Left kidney (tissue), 2 donors: Measurements from ENCODE around the gene LAMC3. TPM values are rescaled to one million over a fixed set of nuclear protein-coding genes. Genes with fewer than 3 reads are reported as not detected.

Source experiments
- DNase-seq: peaks from one replicate; pipeline ENCODE4 v3.0.0-alpha.2; 2013
- polyA plus RNA-seq: library from polyadenylated mRNA; unstranded; fragments of 120-200 nt; gene quantifications from one replicate; pipeline ENCODE4 v1.2.1, GENCODE V29; 2013; ENCODE audit not compliant: insufficient read length

The LAMC3 gene
- polyA plus RNA-seq, 1 donor, result 22.8 TPM

DNA sequence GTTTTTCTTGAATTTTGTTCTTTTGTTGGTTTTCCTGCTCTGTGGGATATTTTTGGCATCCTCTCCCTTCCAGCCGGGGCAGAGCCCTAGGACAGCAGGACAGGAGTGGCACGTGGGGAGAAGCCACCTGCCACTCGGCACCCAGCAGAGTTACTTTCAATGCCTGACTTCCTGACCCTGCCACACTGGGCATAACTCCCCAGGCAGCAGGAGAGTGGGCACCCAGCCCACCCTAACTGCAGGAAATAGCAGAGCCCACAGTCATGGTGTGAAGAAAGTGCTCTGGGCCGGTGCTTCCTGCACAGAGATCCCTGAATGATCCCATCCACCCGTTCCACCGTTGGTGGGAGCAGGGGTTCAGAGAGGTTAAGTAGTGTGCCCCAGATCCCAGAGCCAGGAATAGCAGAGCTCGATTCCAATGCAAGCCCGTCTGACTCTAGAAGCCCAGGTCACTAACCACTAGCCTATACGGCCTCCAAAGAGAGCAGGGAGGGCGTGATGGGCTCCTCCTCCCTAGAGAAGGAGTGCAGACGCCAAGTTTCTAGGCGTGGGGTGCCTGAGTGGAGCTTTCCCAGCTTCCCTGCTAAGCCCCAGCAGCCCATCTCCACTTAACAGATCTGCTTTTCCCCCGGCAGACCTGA is 108.3 kb downstream of the LAMC3 start:
- no peak for DNase-seq

DNA sequence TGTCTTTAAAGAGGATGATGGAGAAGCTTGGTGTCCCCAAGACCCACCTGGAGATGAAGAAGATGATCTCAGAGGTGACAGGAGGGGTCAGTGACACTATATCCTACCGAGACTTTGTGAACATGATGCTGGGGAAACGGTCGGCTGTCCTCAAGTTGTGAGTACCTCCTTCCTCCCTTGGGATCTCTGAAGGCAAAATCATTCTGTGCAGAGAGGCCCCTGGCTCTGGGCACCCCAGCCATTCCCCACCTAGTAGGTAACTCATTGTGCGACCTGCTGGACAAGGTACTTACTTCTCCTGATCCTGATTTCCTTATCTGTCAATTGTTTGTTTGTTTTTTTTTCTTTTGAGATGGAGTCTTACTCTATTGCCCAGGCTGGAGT is 108.8 kb downstream of the LAMC3 start:
- DNase-seq, result no peak

DNA sequence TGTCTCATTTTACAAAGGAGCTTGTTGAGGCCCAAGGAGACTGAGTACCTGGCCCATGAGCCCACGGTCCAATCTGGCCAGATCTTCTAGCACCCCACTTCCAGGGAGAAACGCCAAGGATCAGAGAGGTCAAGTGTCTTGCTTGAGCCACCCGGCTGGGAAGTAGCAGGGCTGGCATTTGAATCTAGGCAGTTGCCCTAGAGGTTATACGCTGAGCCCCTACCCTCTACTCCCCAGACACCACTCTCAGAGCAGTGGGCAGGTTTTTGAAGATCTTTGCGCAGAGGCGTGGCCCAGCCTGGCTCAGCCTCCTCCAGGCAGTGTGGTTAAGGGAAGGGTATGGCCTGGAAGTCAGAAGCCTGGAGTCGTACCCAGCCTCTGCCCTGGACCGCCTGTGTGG is 110.6 kb downstream of the LAMC3 start:
- no peak for DNase-seq

DNA sequence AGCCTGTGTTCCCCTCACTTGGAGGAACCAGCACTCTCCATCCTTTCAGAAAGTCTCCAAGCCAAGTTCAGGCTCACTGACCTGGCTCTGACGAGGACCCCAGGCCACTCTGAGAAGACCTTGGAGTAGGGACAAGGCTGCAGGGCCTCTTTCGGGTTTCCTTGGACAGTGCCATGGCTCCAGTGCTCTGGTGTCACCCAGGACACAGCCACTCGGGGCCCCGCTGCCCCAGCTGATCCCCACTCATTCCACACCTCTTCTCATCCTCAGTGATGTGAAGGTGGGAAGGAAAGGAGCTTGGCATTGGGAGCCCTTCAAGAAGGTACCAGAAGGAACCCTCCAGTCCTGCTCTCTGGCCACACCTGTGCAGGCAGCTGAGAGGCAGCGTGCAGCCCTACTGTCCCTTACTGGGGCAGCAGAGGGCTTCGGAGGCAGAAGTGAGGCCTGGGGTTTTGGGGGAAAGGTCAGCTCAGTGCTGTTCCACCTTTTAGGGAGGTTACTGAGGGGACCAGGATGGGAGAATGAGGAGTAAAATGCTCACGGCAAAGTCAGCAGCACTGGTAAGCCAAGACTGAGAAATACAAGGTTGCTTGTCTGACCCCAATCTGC is 111.8 kb downstream of the LAMC3 start:
- DNase-seq, result no peak

DNA sequence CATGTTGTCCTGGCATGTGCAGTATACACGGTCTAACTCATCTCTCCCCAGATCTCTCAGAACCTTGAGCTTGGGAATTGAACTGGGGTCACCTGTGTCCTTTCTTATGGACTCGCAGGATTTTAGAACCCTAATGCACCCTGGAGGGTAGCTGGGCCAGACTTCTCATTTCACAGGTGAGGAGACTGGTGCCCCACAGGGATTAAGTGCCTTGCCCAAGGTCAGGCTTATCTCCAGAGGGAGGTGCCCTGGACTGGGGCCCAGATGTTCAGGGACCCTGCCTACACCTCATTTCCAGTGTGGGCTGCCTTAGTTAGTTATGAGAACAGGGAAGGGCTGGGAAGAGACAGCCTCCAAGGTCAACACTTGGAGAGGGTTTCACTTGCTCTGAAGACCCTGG is 112.4 kb downstream of the LAMC3 start:
- DNase-seq, result no peak

DNA sequence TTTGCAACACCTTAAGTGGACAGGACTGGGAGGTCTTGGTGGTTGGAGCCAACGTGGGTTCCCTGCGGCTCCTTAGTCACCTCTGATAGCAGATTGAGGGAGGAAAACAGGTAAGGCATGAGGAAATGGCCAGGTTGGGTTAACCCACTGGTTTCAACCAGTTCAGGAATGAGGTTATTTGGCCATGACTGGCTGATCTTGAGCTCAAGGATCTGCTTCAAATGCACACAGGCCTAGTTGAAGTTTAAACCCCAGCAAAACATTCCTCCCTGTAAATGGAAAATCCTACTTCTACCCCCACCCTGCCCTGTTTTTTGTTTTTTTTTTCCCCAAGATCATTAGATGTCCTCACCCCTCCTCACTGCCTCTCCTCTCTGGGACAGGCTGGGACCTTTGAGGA is 113.2 kb downstream of the LAMC3 start:
- no peak for DNase-seq

DNA sequence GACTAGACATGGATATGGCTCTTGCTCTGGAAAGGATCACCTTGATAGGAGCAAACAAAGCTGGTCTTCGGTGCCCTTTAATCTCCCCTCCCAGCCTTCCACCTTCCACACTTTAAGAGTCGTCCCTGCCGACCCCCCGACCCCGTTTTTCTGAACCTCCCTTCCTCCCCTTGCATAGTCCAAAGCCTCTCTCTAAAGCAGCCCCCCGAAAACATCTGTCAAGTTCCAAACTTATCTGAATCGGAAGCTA is 116.0 kb downstream of the LAMC3 start:
- no peak for DNase-seq

DNA sequence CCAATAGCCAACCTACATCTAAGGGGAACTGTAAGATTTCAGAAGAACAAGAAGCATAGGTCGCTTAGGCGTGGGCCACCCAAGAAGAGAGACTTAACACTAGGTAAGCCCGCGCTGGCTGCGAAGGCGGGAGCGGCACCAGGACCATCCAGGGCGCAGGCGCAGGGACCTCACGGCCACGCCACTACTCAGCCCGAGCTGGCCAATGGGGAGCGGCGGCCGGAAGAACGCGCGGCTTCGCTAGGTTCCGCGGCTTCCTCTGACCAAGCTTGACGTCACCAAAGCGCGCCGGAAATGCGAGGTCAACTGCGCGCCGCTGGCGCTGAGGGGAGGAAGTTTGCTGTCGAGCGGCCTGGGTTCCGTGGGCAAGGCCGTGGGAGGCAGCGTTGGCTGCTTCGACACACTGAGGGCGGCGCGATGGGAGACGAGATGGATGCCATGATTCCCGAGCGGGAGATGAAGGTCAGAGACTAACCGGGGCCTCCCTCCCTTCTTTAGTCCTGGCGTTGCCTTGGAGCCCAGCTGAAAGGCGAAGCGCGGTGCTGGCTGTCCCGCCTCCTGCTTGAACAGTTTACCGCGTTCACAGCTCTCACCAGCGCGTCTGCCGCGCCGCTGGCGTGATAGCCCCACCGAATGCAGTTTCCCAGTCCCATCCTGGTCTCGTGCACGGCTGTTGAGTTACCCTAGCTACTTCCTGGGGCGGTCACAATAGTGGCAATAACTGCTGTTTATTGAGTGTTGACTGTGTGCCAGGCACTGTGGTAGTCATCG is 116.5 kb downstream of the LAMC3 start, which contains the start of gene NUP214:
Gene NUP214, plus strand, starts transcription at position 299 of the 771 bp plus-strand sequence. Its CDS starts 119 bp downstream, at position 418.
- peak; percentile 98 for DNase-seq

DNA sequence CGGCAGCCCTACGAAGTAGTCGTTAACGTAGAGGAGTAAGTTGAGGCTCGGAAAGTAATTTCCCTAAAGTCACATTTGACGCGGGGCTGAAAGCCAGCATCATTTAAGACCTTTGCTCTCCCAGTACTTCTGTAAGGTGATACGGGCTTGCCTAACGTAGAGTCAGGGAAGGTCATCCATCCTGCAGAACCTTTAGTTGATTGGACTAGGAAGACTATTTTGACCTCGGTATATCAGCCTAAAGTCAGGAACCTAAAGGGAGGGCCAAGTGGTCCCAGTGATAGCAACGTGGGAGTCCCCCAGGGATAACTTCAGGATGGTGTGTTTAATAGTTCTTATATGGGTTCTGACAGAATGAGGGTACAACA is 117.1 kb downstream of the LAMC3 start:
- no peak for DNase-seq

DNA sequence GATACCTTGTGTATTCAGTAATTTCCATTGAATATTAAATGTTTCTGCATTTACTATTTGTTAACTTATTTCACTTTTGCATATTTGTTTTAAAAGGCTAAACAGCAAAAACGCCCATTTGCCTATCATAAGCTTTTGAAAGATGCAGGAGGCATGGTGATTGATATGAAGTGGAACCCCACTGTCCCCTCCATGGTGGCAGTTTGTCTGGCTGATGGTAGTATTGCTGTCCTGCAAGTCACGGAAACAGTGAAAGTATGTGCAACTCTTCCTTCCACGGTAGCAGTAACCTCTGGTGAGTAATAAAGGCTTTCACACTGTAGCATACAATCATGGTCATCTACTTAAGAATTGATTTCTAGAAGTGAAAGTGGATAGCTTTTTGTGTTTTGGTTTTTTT is 120.2 kb downstream of the LAMC3 start:
- DNase-seq, result no peak

DNA sequence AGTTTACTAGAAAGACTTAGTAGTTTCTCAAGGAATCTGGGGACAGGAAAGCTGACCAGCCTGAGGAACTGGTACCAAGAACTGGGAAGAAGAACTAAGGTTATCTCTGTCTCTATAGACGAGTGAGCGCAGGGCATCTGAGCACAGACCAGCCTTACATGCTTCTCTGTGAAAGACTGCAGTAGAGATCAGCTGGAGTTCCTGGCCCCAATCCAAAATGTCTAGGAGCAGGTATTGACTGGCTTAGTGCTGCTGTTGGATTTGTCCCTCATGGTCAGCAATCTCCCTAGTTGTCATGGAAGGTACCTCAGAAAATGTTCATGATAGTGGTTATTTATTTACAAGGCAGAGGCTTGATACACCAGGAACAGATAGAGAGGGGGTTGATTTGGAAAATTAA is 129.7 kb downstream of the LAMC3 start:
- DNase-seq, result no peak

DNA sequence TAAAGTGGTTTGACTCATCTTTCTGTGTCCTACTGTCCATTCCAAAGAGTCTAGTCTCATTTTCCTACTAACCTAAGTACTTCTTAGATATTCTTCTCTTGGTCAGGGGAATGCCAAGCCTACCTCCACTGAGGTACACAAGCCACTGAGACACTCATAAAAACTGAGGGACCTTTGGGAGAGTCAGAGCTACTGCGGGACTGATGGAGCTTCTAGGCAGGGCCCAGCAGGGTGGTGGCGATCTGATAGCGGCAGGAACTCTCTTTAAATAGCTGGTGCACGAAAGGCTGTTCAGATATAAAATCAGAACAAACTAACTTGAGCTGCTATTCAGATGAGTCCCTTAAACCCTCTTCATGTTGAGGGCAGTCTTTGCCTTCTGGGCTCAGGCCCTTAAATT is 131.1 kb downstream of the LAMC3 start:
- DNase-seq, result no peak

DNA sequence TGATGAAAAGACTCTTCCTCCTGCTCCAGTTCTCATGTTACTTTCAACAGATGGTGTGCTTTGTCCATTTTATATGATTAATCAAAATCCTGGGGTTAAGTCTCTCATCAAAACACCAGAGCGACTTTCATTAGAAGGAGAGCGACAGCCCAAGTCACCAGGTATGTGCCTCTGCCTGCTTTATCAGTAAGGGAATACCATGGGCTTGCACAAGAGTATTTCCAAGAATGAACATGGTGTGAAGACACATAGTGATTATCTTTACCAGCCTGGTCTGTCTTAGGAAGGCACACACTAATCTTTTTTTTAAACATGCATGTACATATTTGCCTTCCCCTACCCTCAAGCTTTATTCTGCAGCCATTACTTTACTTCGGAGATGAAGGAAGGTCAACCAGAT is 131.6 kb downstream of the LAMC3 start:
- no peak for DNase-seq

DNA sequence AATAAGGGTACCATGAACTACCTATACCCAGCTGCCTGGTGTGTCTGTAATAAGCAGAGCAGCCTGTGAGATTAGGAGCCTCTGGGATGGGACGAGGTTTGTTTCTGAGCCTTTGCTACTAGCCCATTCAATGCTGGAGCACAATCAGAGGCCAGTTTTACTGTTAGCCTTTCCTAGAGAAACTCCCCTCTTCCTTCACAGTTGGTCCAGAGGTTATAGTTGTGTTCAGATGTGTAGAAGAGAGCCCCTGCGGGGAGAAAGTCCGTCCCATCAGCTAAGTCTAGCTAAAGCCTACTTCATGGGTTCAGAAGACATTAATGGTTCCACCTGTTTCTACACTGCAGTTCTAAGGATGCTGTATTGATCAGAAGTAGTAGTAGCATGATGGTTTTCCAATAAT is 133.2 kb downstream of the LAMC3 start:
- no peak for DNase-seq

Other genes with a start within 250 kb of the LAMC3 start
- gene ABL1, start 173.9 kb upstream of the LAMC3 start, polyA plus RNA-seq, result 72.6 TPM
- 0.30 TPM for gene QRFP, start 112.4 kb upstream of the LAMC3 start, polyA plus RNA-seq
- gene FIBCD1, start 69.9 kb upstream of the LAMC3 start, polyA plus RNA-seq, result 0.08 TPM
- gene AIF1L, start 87.4 kb downstream of the LAMC3 start, polyA plus RNA-seq, result 347 TPM
- gene NUP214, start 116.4 kb downstream of the LAMC3 start, polyA plus RNA-seq, result 75.2 TPM